HG03354 (cell line): Measurements from ENCODE around the gene NDRG4.

Source experiments
- ATAC-seq: cut with Tn5 transposase; IDR thresholded peaks from one replicate; pipeline ENCODE4 v1.9.1; 2021; ENCODE audit warnings: mild to moderate bottlenecking; ENCODE audit not compliant: unreplicated experiment, poor library complexity, severe bottlenecking

Gene NDRG4

GRCh38 chr16:58532414-58532813, 32.5 kb downstream of the NDRG4 start:
- no peak for ATAC-seq

GRCh38 chr16:58533751-58534470, 34.0 kb downstream of the NDRG4 start:
- ATAC-seq: no peak

- ATAC-seq: no peak
These were observed 35.2 kb downstream of the NDRG4 start for GRCh38 chr16:58535100-58535499.

GRCh38 chr16:58536278-58536677, 36.3 kb downstream of the NDRG4 start:
- ATAC-seq: no peak

GRCh38 chr16:58537124-58537906, 37.4 kb downstream of the NDRG4 start:
- ATAC-seq: no peak

- ATAC-seq: no peak
These were observed 41.8 kb downstream of the NDRG4 start for GRCh38 chr16:58541711-58542110.

GRCh38 chr16:58542291-58542690, 42.3 kb downstream of the NDRG4 start:
- no peak for ATAC-seq

GRCh38 chr16:58543685-58544084, 43.7 kb downstream of the NDRG4 start:
- ATAC-seq: no peak

GRCh38 chr16:58548378-58548777, 48.4 kb downstream of the NDRG4 start:
- no peak for ATAC-seq

- ATAC-seq: no peak
These were observed 51.6 kb downstream of the NDRG4 start for GRCh38 chr16:58551496-58551895.

- ATAC-seq: no peak
These were observed 56.7 kb downstream of the NDRG4 start for GRCh38 chr16:58556678-58557077.
